ENCODE data around the gene KCNH2.

DNA sequence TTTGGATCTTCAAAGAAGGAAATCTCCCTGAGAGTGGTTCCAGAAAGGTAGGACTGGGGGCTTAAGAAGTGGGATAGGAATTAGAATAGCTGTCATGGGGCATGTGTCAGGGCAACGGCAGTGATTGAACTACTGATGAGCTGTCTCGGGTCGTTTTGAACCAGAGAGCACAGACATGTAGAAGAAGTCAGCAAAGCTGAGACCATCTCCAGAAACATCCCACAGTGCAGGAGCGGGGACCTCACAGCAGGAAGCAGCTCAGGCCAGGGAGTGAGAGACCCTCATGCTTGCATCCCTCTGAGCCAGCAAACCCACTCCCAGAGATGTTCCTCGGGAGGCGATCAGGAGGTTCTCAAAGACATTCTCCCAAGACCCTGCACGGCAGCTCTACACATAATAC, 65.7 kb downstream of the KCNH2 start:
- TF ChIP-seq, protein P1, sequence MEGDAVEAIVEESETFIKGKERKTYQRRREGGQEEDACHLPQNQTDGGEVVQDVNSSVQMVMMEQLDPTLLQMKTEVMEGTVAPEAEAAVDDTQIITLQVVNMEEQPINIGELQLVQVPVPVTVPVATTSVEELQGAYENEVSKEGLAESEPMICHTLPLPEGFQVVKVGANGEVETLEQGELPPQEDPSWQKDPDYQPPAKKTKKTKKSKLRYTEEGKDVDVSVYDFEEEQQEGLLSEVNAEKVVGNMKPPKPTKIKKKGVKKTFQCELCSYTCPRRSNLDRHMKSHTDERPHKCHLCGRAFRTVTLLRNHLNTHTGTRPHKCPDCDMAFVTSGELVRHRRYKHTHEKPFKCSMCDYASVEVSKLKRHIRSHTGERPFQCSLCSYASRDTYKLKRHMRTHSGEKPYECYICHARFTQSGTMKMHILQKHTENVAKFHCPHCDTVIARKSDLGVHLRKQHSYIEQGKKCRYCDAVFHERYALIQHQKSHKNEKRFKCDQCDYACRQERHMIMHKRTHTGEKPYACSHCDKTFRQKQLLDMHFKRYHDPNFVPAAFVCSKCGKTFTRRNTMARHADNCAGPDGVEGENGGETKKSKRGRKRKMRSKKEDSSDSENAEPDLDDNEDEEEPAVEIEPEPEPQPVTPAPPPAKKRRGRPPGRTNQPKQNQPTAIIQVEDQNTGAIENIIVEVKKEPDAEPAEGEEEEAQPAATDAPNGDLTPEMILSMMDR (IDR thresholded peaks at IDR 0.05; ENCODE audit: low read depth, low read length): no peak
- TF ChIP-seq POLR2A (IDR thresholded peaks at IDR 0.05; ENCODE audit: extremely low read depth, insufficient read length): no peak
- TF ChIP-seq, protein P2, sequence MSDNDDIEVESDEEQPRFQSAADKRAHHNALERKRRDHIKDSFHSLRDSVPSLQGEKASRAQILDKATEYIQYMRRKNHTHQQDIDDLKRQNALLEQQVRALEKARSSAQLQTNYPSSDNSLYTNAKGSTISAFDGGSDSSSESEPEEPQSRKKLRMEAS (IDR thresholded peaks at IDR 0.05; ENCODE audit: low read depth, low read length): no peak
